GM12878 (cell line): ENCODE measurements around the gene RFX3. TPM values are rescaled to one million over a fixed set of nuclear protein-coding genes. Genes with fewer than 3 reads are reported as not detected.

Experiments used
- ATAC-seq: fragments of 200-7000 bp; cut with Tn5 transposase; 3 replicates; pipeline ENCODE4 v1.9.1; 2020; ENCODE audit warnings: mild to moderate bottlenecking, moderate library complexity
- BruUV-seq: library from RNA; stranded (reverse); fragments of 400-500 nt; replicated peaks from 2 replicates; lab custom pipeline; 2021; lab: Mats Ljungman, UMichigan
- CTCF ChIA-PET: fragments of 300-600 bp; sonication (Branson Sonifier 250); formaldehyde crosslinking; extraction: SDS; loops from one replicate; lab custom pipeline; 2021; ENCODE audit warnings: inconsistent platforms; lab: Yijun Ruan, JAX
- POLR2A ChIA-PET: fragments of 350-600 bp; formaldehyde crosslinking; extraction: SDS; loops from one replicate; lab custom pipeline; 2021; ENCODE audit warnings: inconsistent platforms; lab: Charles Lee
- RAD21 ChIA-PET: fragments of 300-600 bp; sonication (Branson Sonifier 250); formaldehyde crosslinking; loops from one replicate; lab custom pipeline; 2023; ENCODE audit warnings: antibody characterized with exemption; ENCODE audit not compliant: unreplicated experiment; lab: Charles Lee
- SMC1A ChIA-PET: fragments of 300-600 bp; sonication (Branson Sonifier 250); formaldehyde crosslinking; loops from one replicate; lab custom pipeline; 2023; ENCODE audit not compliant: unreplicated experiment, uncharacterized antibody; lab: Charles Lee
- DNase-seq: peaks from one replicate; pipeline ENCODE4 v3.0.0-alpha.2; 2011; ENCODE audit warnings: low read depth, low spot score
- FAIRE-seq: peaks from 3 replicates; lab custom pipeline; 2011; peaks lifted over from hg19 to GRCh38; lab: Jason Lieb, UNC
- H2AFZ ChIP-seq: 2 replicates; pipeline ENCODE4 v1.6.0; 2011; ENCODE audit warnings: low read depth, low read length, control low read depth; ENCODE audit not compliant: control insufficient read depth
- H3K27ac ChIP-seq: 2 replicates; pipeline ENCODE4 v1.5.1; 2011; ENCODE audit warnings: control low read depth; ENCODE audit not compliant: control insufficient read depth, insufficient read depth
- H3K27me3 ChIP-seq, 2 experiments: replicated peaks in 1 of 2; 2 replicates each; pipeline versions ENCODE4 v1.6.0 to v1.6.1; 2011; ENCODE audit warnings: low read length in 1 of 2; ENCODE audit not compliant: control insufficient read depth in 2 of 2, insufficient read depth in 2 of 2
- H3K36me3 ChIP-seq, 2 experiments: 2 replicates each; pipeline ENCODE4 v1.5.1; 2011; ENCODE audit warnings: low read length in 1 of 2; ENCODE audit not compliant: control insufficient read depth in 2 of 2, insufficient read depth in 2 of 2
- H3K4me1 ChIP-seq: 2 replicates; pipeline ENCODE4 v1.6.1; 2011; ENCODE audit warnings: mild to moderate bottlenecking, low read length, moderate library complexity, mixed read lengths; ENCODE audit not compliant: control insufficient read depth, insufficient read depth
- H3K4me2 ChIP-seq: 2 replicates; pipeline ENCODE4 v1.6.0; 2011; ENCODE audit warnings: control low read depth; ENCODE audit not compliant: control insufficient read depth, insufficient read depth
- H3K4me3 ChIP-seq: fragments of 200-600 bp; sonication (generic); 2 replicates; pipeline ENCODE4 v1.5.1; 2016
- H3K79me2 ChIP-seq: 2 replicates; pipeline ENCODE4 v1.6.0; 2011; ENCODE audit warnings: low read length; ENCODE audit not compliant: control insufficient read depth, insufficient read depth
- H3K9ac ChIP-seq: 2 replicates; pipeline ENCODE4 v1.8.0; 2011; ENCODE audit warnings: low read length, control low read depth, mixed read lengths; ENCODE audit not compliant: control insufficient read depth, insufficient read depth
- H3K9me3 ChIP-seq: replicated peaks from 3 replicates; pipeline ENCODE4 v1.5.1; 2011; ENCODE audit warnings: mild to moderate bottlenecking, low read length; ENCODE audit not compliant: control insufficient read depth, insufficient read depth
- H4K20me1 ChIP-seq: 2 replicates; pipeline ENCODE4 v1.6.0; 2011; ENCODE audit not compliant: control insufficient read depth, insufficient read depth
- BRCA1 ChIP-seq: IDR thresholded peaks from 2 replicates; pipeline ENCODE4 v1.6.1; 2011; ENCODE audit warnings: low read depth, low read length, improper control_type of control experiment
- CEBPB ChIP-seq, 2 experiments: fragments of 150-350 bp in 1 of 2; IDR thresholded peaks; 2 replicates each; pipeline ENCODE4 v1.6.1; 2012 to 2014; ENCODE audit warnings: low read depth in 2 of 2, low read length in 2 of 2, borderline replicate concordance in 1 of 2, inconsistent platforms in 1 of 2
- CHD1 ChIP-seq: IDR thresholded peaks from 2 replicates; pipeline ENCODE4 v1.6.1; 2012; ENCODE audit warnings: low read depth, low read length, improper control_type of control experiment
- SRF ChIP-seq, 2 experiments: IDR thresholded peaks; 2 replicates each; pipeline ENCODE4 v1.6.1; 2011; ENCODE audit warnings: low read depth in 2 of 2, low read length in 2 of 2, mild to moderate bottlenecking in 1 of 2, moderate library complexity in 1 of 2
- WGBS: methylation state at CpG from one replicate; pipeline ENCODE4 v1.1.6; 2016; ENCODE audit warnings: low lambda C conversion rate; ENCODE audit not compliant: insufficient replicate concordance, insufficient coverage; ENCODE audit errors: missing lambda C conversion rate; 5-methylcytosine and 5-hydroxymethylcytosine counted together
- in situ Hi-C: fragments of 300-500 bp; cut with MboI; formaldehyde crosslinking; loops from 9 replicates; pipeline ENCODE4 v1.14.3; 2018; ENCODE audit warnings: mixed read lengths
- intact Hi-C: fragments of 100-400 bp; cut with micrococcal nuclease; formaldehyde crosslinking; loops from one replicate; pipeline ENCODE4 v1.14.2; 2022; ENCODE audit not compliant: unreplicated experiment
- polyA plus RNA-seq, 11 experiments: library from polyadenylated mRNA; depleted of rRNA in 4 of 11; unstranded in 6 of 11; stranded (reverse) in 5 of 11; fragments of >200 nt; fragmentation: Nextera tagmentation in 4 of 11; fragmentation: Illumina TruSeq in 1 of 11; extraction: Ambion mirVana in 4 of 11; extraction: Trizol in 1 of 11; gene quantifications; 1 replicate in 1 of 11; 2 replicates in 10 of 11; pipeline versions ENCODE4 v1.2.1 to v1.2.3, GENCODE V29; 2011 to 2016; ENCODE audit warnings: inconsistent platforms in 2 of 11, missing spikeins in 2 of 11, low read depth in 1 of 11
- total RNA-seq, 4 experiments: library from RNA; depleted of rRNA in 3 of 4; stranded (reverse); fragments of >200 nt in 3 of 4; fragmentation: Illumina TruSeq in 1 of 4; extraction: Trizol in 1 of 4; gene quantifications; 2 replicates each; pipeline versions ENCODE4 v1.2.1 to v1.2.3, GENCODE V29; 2013 to 2021
- TF ChIP-seq, protein P1 (sequence below): fragments of 450-650 bp; IDR thresholded peaks from 2 replicates; pipeline ENCODE4 v1.6.1; 2017; ENCODE audit warnings: low read depth, mild to moderate bottlenecking, moderate library complexity

RFX3 gene
- total and polyA plus RNA-seq, 10 of the 15 experiments (the other 5 are each of a cell fraction or from before 2014, with no cell fraction given), result 1.2 to 26.4 (median 6.7) TPM

DNA sequence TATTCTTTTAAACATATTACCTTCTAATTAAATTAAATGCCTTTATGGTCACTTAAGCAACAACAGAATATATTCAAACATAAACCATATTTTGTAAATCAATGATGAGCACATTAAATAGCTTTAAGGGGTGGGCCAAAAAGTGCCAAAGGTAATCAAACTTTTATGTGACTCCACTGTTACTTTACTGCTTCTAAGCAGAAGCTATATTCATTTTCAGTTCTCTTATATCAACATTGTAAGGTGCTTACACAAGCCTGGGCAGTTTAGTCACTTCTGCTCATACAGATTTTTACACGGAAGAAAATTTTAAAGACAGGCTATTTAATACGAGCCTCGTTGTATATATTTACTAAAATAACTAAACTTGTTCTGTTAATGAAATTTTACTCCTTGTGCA lies 29.9 kb downstream of the RFX3 start:
- no peak overlapping the region for H3K27ac ChIP-seq
- intact Hi-C loops, result no loop called here
- no peak overlapping the region for H3K4me2 ChIP-seq
- DNase-seq (no peak), ATAC-seq (no peak), FAIRE-seq (no peak)
- in situ Hi-C loops, result no loop called here
- SMC1A ChIA-PET, result interaction anchor here (0.8 to 3.1 kb wide), 9 partner anchors 9 to 255 kb away, joined by 3 to 18 read pairs (median 7); partner anchors contain the start of gene RFX3
- no peak overlapping the region for H3K4me3 ChIP-seq
- BruUV-seq, result no TSS peak
- CTCF ChIA-PET, result interaction anchor here (1.1 to 3.1 kb wide), 7 partner anchors 9 to 253 kb away, joined by 3 to 11 read pairs (median 7); no protein-coding TSS in a partner anchor
- POLR2A ChIA-PET, result interaction anchor here (0.8 to 1.8 kb wide), 4 partner anchors 13 to 30 kb away, joined by 3 to 6 read pairs (median 4); partner anchors contain the start of gene RFX3
- no peak overlapping the region for H2AFZ ChIP-seq
- no peaks in the 10 kb centered on the region; the same call in 1 of the 3 replicates for H3K9me3 ChIP-seq
- 98% methylated on average over 3 of the region's 3 CpGs for WGBS
- H3K36me3 ChIP-seq, result 0 out of 4 replicates have a peak, but pooled peaks cover 0 to 4% of the 10 kb centered on the region in 2 experiments
- TF ChIP-seq, protein P1, sequence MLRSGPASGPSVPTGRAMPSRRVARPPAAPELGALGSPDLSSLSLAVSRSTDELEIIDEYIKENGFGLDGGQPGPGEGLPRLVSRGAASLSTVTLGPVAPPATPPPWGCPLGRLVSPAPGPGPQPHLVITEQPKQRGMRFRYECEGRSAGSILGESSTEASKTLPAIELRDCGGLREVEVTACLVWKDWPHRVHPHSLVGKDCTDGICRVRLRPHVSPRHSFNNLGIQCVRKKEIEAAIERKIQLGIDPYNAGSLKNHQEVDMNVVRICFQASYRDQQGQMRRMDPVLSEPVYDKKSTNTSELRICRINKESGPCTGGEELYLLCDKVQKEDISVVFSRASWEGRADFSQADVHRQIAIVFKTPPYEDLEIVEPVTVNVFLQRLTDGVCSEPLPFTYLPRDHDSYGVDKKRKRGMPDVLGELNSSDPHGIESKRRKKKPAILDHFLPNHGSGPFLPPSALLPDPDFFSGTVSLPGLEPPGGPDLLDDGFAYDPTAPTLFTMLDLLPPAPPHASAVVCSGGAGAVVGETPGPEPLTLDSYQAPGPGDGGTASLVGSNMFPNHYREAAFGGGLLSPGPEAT, result no peak
- TF ChIP-seq SRF (IDR thresholded peaks at IDR 0.05; ENCODE audit: low read depth in 2 of 2, low read length in 2 of 2) (no peak), CEBPB (IDR thresholded peaks at IDR 0.05; ENCODE audit: borderline replicate concordance in 1 of 2, low read depth in 2 of 2, low read length in 2 of 2) (no peak), BRCA1 (no peak), CHD1 (no peak)
- RAD21 ChIA-PET, result interaction anchor here (1.0 to 2.5 kb wide), 4 partner anchors 11 to 22 kb away, joined by 3 to 14 read pairs (median 10); no protein-coding TSS in a partner anchor
- no peaks in the 10 kb centered on the region; the same call in none of the 2 replicates for H3K79me2 ChIP-seq
- peaks cover 2% of the 10 kb centered on the region; the same call in 1 of the 2 replicates for H3K4me1 ChIP-seq
- H3K9ac ChIP-seq, result no peak overlapping the region
- H3K27me3 ChIP-seq, result no peaks in the 10 kb centered on the region
- no peaks in the 10 kb centered on the region for H4K20me1 ChIP-seq
